IPS-18c (cell line): ENCODE results near the gene TLR9.
A peak's percentile ranks its signal among the peaks of the same experiment; 100 is the strongest.

Experiments used
- H3K4me3 ChIP-seq: 2 replicates; pipeline ENCODE4 v1.7.0; 2013; ENCODE audit warnings: low read depth, mild to moderate bottlenecking, low read length, moderate library complexity; ENCODE audit not compliant: insufficient read depth
- H3K9me3 ChIP-seq: one replicate; pipeline ENCODE4 v1.6.1; 2013; ENCODE audit warnings: mild to moderate bottlenecking, low read length, moderate library complexity; ENCODE audit not compliant: control insufficient read depth, insufficient read depth

The TLR9 gene

GRCh38 chr3:52250122-52250521, 24.7 kb upstream of the TLR9 start:
- no peak overlapping the region for H3K4me3 ChIP-seq
- H3K9me3 ChIP-seq = no peaks in the 10 kb centered on the region

- H3K9me3 ChIP-seq = no peaks in the 10 kb centered on the region
- no peak overlapping the region for H3K4me3 ChIP-seq
Measured at GRCh38 chr3:52249683-52250082, 24.2 kb upstream of the TLR9 start.

GRCh38 chr3:52248816-52249547, 23.5 kb upstream of the TLR9 start:
- no peaks in the 10 kb centered on the region for H3K9me3 ChIP-seq
- no peak overlapping the region for H3K4me3 ChIP-seq

DNA sequence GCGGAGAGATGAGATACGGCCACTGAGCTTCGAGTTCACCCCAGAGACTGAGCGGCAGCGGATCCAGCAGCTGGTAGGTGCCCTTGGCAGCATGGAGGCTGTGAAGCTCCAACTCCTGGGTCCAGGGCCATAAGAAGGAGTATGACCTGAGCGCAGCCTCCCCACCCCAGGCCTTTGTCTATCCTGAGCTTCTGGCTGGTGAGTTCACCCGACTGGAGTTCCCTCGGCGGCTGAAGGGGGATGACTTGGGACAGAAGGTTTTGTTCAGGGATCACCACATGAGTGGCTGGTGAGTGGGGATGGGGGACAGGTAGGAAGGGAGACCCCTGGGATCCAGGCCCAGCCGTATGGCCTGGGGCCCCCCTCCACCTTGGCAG, 22.7 kb upstream of the TLR9 start:
- Histone ChIP-seq H3K9me3 (no peaks in the 10 kb centered on the region), H3K4me3 (no peak overlapping the region)

GRCh38 chr3:52247409-52248164, 22.1 kb upstream of the TLR9 start:
- no peaks in the 10 kb centered on the region for H3K9me3 ChIP-seq
- H3K4me3 ChIP-seq = no peak overlapping the region

- no peaks in the 10 kb centered on the region for H3K9me3 ChIP-seq
- H3K4me3 ChIP-seq = no peak overlapping the region
Measured at GRCh38 chr3:52246728-52247408, 21.4 kb upstream of the TLR9 start.

- Histone ChIP-seq H3K4me3 (peak overlapping the region; percentile 58), H3K9me3 (no peaks in the 10 kb centered on the region)
Measured at GRCh38 chr3:52246264-52246620, 20.8 kb upstream of the TLR9 start.

DNA sequence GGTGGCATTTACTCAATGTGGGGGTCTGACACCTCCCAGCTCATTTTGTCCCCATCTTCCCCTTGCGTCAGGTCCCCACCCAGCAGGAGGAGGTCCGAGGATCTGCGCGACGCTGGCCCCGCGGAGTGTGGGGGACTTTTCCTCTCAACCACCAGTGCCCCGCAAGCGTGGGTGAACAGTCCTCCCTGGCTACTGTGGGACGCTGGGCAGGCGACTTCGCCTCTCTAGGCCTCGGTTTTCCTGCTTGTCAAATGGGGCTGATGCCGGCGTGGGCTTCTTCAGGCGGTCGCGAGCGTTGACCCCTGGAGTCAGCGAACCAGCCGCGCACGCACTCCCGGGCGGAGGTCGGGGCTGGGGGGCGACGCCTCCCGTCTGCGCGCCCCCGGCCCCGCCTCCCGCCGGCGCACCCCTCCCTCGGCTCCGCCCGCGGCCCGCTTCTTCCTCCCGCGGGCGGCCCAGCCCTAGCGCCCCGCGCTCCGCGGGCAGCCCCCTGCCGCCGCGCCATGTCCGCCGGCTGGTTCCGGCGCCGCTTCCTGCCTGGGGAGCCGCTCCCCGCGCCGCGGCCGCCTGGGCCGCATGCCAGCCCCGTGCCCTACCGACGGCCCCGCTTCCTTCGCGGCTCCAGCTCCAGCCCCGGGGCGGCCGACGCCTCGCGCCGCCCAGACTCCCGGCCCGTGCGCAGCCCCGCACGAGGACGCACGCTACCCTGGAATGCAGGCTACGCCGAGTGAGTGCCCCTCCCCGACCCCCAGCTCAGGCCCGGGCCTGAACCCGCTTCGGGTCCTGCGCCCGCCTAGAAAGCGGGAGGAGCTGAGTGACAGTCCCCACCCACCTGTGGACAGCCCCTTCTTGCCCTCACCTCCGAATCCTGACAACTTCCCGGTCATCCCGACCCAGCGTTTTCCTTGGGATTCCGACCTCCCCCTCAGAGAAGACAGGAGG, 20.1 kb upstream of the TLR9 start, which contains the start of gene PPM1M:
Gene PPM1M (plus strand): TSS at position 438 of the 942 bp plus-strand sequence. CDS start 66 bp downstream, at position 504.
- H3K9me3 ChIP-seq = no peaks in the 10 kb centered on the region
- peak within 1 kb of the TSS; percentile 58 for H3K4me3 ChIP-seq

- H3K9me3 ChIP-seq = no peaks in the 10 kb centered on the region
- H3K4me3 ChIP-seq = no peak overlapping the region
Measured at GRCh38 chr3:52243791-52244628, 18.6 kb upstream of the TLR9 start.

DNA sequence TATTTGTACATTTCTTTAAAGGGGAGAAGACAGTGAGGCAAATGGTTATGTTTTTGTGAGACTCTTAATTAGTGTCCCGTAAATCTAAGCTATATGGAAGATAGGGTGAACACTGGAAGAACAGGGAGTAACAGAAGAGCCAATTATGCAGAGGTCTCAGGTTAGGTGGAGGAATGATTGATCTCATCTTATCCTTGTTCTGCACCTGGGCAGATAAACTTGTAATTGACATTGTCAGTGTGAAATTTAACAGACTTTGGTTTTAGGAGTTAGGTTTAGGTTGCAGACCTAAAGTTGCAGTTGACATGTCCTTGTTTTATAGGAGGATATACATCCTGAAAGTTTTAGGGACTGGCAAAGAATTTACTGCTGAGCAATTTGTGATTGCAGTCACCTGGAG, 16.6 kb upstream of the TLR9 start:
- H3K9me3 ChIP-seq = no peaks in the 10 kb centered on the region
- no peak overlapping the region for H3K4me3 ChIP-seq

DNA sequence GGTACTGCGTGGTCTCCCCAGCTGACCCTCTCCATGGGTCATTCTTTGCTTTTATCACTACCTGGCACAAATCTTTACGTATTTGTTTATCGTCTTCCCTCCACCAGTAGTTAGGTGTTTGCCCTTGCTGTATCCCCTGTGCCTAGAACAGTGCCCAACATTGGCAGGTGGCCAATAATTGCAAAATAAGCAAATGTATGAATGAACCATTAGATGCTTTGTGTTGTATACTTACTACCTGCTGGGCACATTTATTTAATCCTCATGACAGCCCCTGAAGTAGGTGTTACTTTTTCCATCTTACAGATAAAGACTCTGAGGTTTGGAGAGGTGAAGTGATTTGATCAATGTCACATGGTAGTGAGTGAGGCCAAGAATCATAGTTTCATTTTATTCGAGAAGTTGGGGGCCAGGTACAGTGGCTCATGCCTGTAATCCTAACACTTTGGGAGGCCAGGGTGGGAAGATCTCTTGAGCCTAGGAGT, 15.5 kb upstream of the TLR9 start:
- H3K4me3 ChIP-seq = no peak overlapping the region

GRCh38 chr3:52240059-52240885, 14.8 kb upstream of the TLR9 start:
- Histone ChIP-seq H3K4me3 (peak overlapping the region; percentile 99), H3K9me3 (no peaks in the 10 kb centered on the region)

More for the DNA sequence above, 15.5 kb upstream of the TLR9 start:
- no peaks in the 10 kb centered on the region for H3K9me3 ChIP-seq

DNA sequence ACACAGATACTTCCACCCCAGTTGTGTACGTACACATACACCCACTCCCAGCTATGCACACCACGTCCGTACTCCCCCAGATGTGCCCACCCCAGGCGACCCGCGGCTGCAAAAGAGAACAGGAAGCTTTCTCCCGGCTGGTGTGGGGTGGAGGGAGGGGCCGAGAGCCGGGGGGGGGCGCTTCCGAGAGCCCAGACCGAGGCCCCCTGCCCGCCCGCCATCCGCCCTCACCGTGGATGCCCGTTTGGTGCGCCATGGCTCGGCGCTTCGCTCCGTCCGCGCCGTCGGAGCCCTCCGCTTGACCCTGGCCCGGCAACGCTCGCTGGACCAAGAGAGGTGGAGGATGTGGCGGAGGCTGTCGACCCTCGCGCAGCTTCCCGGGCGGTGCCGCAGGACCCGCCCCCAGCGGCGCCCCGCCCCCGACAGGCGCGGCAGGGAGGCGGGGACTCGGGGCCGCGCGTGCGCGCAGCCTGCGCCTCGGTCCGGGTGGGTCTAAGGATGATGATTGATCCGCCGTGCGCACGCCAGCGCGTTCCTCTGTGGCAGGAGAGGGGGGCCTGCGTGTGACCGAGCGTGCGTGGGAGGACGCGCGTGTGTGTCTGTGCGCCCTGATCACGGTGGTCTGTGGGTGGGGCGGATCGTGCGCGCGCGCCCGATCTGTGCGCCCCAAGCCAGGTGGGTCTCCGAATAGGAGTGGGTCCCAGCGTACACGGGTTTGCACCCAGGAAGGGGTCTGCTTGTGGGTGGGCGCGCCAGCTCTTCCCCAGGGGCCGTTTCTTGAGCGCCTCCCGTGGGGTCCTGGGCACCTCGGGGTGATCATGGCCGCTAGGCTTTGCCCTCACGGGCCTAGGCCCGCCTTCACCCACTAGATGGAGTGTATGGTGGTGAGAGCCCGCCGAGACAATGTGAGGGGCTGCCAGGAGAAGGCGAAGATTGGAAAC, 13.6 kb upstream of the TLR9 start, which contains the start of gene TWF2:
Gene TWF2 (minus strand): TSS at position 398 of the 941 bp plus-strand sequence. CDS start 142 bp downstream, at position 256.
- Histone ChIP-seq H3K4me3 (peak within 1 kb of the TSS; percentile 99), H3K9me3 (no peaks in the 10 kb centered on the region)

DNA sequence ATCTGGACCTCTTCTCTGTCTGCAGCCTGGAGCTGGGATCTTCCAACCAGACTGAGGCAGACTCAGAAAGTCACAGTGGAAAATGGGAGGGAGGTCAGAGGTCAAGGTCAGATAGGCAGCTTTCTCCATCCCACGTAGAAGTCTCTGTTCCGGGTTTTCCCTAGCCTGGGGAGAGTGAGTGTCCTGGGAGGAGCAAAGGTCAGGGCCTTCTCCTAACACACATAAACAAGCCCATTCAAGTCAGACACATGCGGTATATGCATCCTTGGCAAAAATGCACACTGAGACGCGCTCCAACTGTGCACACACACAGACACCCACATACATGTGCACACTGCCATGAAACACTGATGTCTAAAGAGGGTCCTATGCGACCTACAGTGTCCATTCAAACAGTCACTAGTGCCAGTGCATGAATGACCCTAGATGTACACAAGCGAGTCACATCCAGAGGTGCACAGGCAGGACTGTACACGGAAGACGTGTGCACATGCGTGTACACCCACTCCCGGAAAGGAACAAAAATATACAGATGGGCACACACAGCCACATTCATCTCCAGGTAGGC, 12.8 kb upstream of the TLR9 start:
- H3K9me3 ChIP-seq = no peaks in the 10 kb centered on the region
- peak overlapping the region; percentile 99 for H3K4me3 ChIP-seq
